Tibial nerve (tissue), 4 donors: ENCODE data around the gene PHF21B.

Experiments used
- CTCF ChIP-seq, 5 experiments: fragments of 200-600 bp in 3 of 5; fragments of 450-650 bp in 2 of 5; sonication (generic) in 3 of 5; IDR thresholded peaks; one replicate each; pipeline ENCODE4 v1.5.1; 2016 to 2019; ENCODE audit warnings: antibody characterized with exemption in 5 of 5, mild to moderate bottlenecking in 3 of 5, moderate library complexity in 2 of 5
- EP300 ChIP-seq, 2 donors: sonication (generic); formaldehyde crosslinking; IDR thresholded peaks; one replicate each; pipeline ENCODE4 v1.6.1; 2017; ENCODE audit warnings: antibody characterized with exemption in 2 of 2, mild to moderate bottlenecking in 1 of 2
- POLR2A ChIP-seq, 2 donors: fragments of 450-650 bp; IDR thresholded peaks; one replicate each; pipeline ENCODE4 v1.6.1; 2017; ENCODE audit warnings: antibody characterized with exemption in 2 of 2, mild to moderate bottlenecking in 2 of 2, moderate library complexity in 2 of 2

GRCh38 chr22:44947846-44948245 is 62.0 kb downstream of the PHF21B start:
- no peak for TF ChIP-seq CTCF (IDR thresholded peaks at IDR 0.05)
- no peak for TF ChIP-seq POLR2A (IDR thresholded peaks at IDR 0.05)
- no peak for TF ChIP-seq EP300 (IDR thresholded peaks at IDR 0.05)
